SK-N-SH (cell line): ENCODE results near the gene SFXN3. TPM values are rescaled to one million over a fixed set of nuclear protein-coding genes. Genes with fewer than 3 reads are reported as not detected.

ENCODE experiments used
- CTCF ChIA-PET: fragments of 300-600, 350-600 bp; formaldehyde crosslinking; extraction: SDS; loops from one replicate; lab custom pipeline; 2021; lab: Yijun Ruan, JAX
- POLR2A ChIA-PET: fragments of 350-600 bp; sonication (Branson Sonifier 250); formaldehyde crosslinking; extraction: SDS; loops from one replicate; lab custom pipeline; 2020; ENCODE audit warnings: antibody characterized with exemption, inconsistent platforms; lab: Yijun Ruan, JAX
- DNase-seq: peaks from one replicate; pipeline ENCODE4 v3.0.0; 2012
- H2AFZ ChIP-seq: fragments of 200-600 bp; sonication (generic); 2 replicates; pipeline ENCODE4 v1.8.1; 2016; ENCODE audit warnings: antibody characterized with exemption, mild to moderate bottlenecking, low read depth
- H3F3A ChIP-seq: fragments of 200-600 bp; sonication (generic); replicated peaks from 2 replicates; pipeline ENCODE3; 2016; ENCODE audit warnings: antibody characterized with exemption, mild to moderate bottlenecking; ENCODE audit not compliant: insufficient read depth
- H3K27ac ChIP-seq, 2 experiments: fragments of 200-500 bp in 1 of 2; fragments of 200-600 bp in 1 of 2; sonication (Bioruptor generic) in 1 of 2; sonication (generic), shearing (Covaris generic) in 1 of 2; 2 replicates each; pipeline versions ENCODE4 v1.5.1 to v1.6.1; 2014 to 2016; ENCODE audit warnings: low read depth in 2 of 2, inconsistent platforms in 1 of 2, low read length in 1 of 2, mild to moderate bottlenecking in 1 of 2, mixed read lengths in 1 of 2
- H3K27me3 ChIP-seq: fragments of 200-600 bp; sonication (generic), shearing (Covaris generic); 2 replicates; pipeline ENCODE4 v1.6.1; 2016; ENCODE audit warnings: mixed run types; ENCODE audit not compliant: insufficient read depth
- H3K36me3 ChIP-seq, 2 experiments: fragments of 200-500 bp in 1 of 2; fragments of 200-600 bp in 1 of 2; sonication (Bioruptor generic) in 1 of 2; sonication (generic) in 1 of 2; replicated peaks in 1 of 2; 2 replicates each; pipeline versions ENCODE3 to v1.5.1; 2014 to 2016; ENCODE audit warnings: low read length in 1 of 2, mild to moderate bottlenecking in 1 of 2; ENCODE audit not compliant: insufficient read depth in 2 of 2, control insufficient read depth in 1 of 2
- H3K4me1 ChIP-seq, 2 experiments: fragments of 200-500 bp in 1 of 2; fragments of 200-600 bp in 1 of 2; sonication (Bioruptor generic) in 1 of 2; sonication (generic), shearing (Covaris generic) in 1 of 2; 2 replicates each; pipeline versions ENCODE4 v1.5.1 to v1.6.1; 2014 to 2016; ENCODE audit warnings: low read depth in 1 of 2, low read length in 1 of 2, mixed run types in 1 of 2; ENCODE audit not compliant: insufficient read depth in 2 of 2, control insufficient read depth in 1 of 2
- H3K4me2 ChIP-seq: fragments of 200-600 bp; sonication (generic), shearing (Covaris generic); 2 replicates; pipeline ENCODE4 v1.6.1; 2017; ENCODE audit warnings: mixed run types
- H3K4me3 ChIP-seq, 2 experiments: fragments of 200-500 bp in 1 of 2; fragments of 200-600 bp in 1 of 2; sonication (Bioruptor generic) in 1 of 2; sonication (generic), shearing (Covaris generic) in 1 of 2; 2 replicates each; pipeline versions ENCODE4 v1.5.1 to v1.8.1; 2014 to 2016; ENCODE audit warnings: low read depth in 2 of 2, inconsistent platforms in 1 of 2, low read length in 1 of 2, mild to moderate bottlenecking in 1 of 2, mixed read lengths in 1 of 2, moderate library complexity in 1 of 2
- H3K79me2 ChIP-seq: fragments of 200-600 bp; sonication (generic); 2 replicates; pipeline ENCODE4 v1.8.1; 2017; ENCODE audit warnings: mild to moderate bottlenecking; ENCODE audit not compliant: insufficient read depth
- H3K9ac ChIP-seq: fragments of 200-600 bp; sonication (generic); 2 replicates; pipeline ENCODE4 v1.6.1; 2017; ENCODE audit warnings: mixed run types
- H3K9me2 ChIP-seq: fragments of 200-600 bp; sonication (generic); 2 replicates; pipeline ENCODE4 v1.6.1; 2017; ENCODE audit warnings: mixed run types
- H3K9me3 ChIP-seq: fragments of 200-600 bp; sonication (generic); 2 replicates; pipeline ENCODE4 v1.6.1; 2017; ENCODE audit warnings: mixed run types, mild to moderate bottlenecking, moderate library complexity
- H4K20me1 ChIP-seq: fragments of 200-600 bp; sonication (generic); 2 replicates; pipeline ENCODE4 v1.6.1; 2017; ENCODE audit warnings: mild to moderate bottlenecking, mixed run types; ENCODE audit not compliant: insufficient read depth
- CHD2 ChIP-seq: fragments of 150-350 bp; IDR thresholded peaks from 2 replicates; pipeline ENCODE4 v1.6.1; 2018; ENCODE audit warnings: low read length; ENCODE audit not compliant: partially characterized antibody
- CTCF ChIP-seq: fragments of 200-600 bp; sonication (generic); IDR thresholded peaks from 2 replicates; pipeline ENCODE4 v1.6.1; 2017; ENCODE audit warnings: antibody characterized with exemption, mild to moderate bottlenecking, moderate library complexity
- ELF1 ChIP-seq: IDR thresholded peaks from 2 replicates; pipeline ENCODE4 v1.4.0; 2012
- EZH2phosphoT487 ChIP-seq: fragments of 200-600 bp; sonication (generic); IDR thresholded peaks from 2 replicates; pipeline ENCODE4 v1.6.1; 2017; ENCODE audit warnings: low read depth, mixed run types, mild to moderate bottlenecking, antibody characterized with exemption, moderate library complexity, borderline replicate concordance
- FOSL2 ChIP-seq: IDR thresholded peaks from 2 replicates; pipeline ENCODE4 v1.4.0; 2012; ENCODE audit warnings: low read depth, mild to moderate bottlenecking, moderate library complexity, borderline replicate concordance
- GABPA ChIP-seq: IDR thresholded peaks from 2 replicates; pipeline ENCODE4 v1.4.0; 2012; ENCODE audit warnings: low read depth, mild to moderate bottlenecking
- GATA2 ChIP-seq: sonication (generic); formaldehyde crosslinking; IDR thresholded peaks from 2 replicates; pipeline ENCODE4 v1.5.0; 2020; ENCODE audit warnings: mild to moderate bottlenecking, missing genetic modification reagents
- JUND ChIP-seq: IDR thresholded peaks from 2 replicates; pipeline ENCODE4 v1.4.0; 2012
- NFIC ChIP-seq: IDR thresholded peaks from 2 replicates; pipeline ENCODE4 v1.4.0; 2012; ENCODE audit warnings: borderline replicate concordance
- NRF1 ChIP-seq: IDR thresholded peaks from 2 replicates; pipeline ENCODE4 v1.6.1; 2012; ENCODE audit warnings: low read depth, mild to moderate bottlenecking, low read length
- PBX3 ChIP-seq: IDR thresholded peaks from 2 replicates; pipeline ENCODE4; 2012
- RAD21 ChIP-seq: IDR thresholded peaks from 2 replicates; pipeline ENCODE4 v1.6.1; 2012; ENCODE audit warnings: mild to moderate bottlenecking, low read length
- SIN3A ChIP-seq: IDR thresholded peaks from 2 replicates; pipeline ENCODE4 v1.6.1; 2012; ENCODE audit warnings: low read depth, mild to moderate bottlenecking, low read length, moderate library complexity, borderline replicate concordance
- SMC3 ChIP-seq: IDR thresholded peaks from 2 replicates; pipeline ENCODE4 v1.6.1; 2012; ENCODE audit warnings: low read depth, low read length, improper control_type of control experiment
- TCF12 ChIP-seq: IDR thresholded peaks from 2 replicates; pipeline ENCODE4 v1.4.0; 2012
- TEAD4 ChIP-seq: IDR thresholded peaks from 2 replicates; pipeline ENCODE4 v1.4.0; 2012; ENCODE audit warnings: mild to moderate bottlenecking, borderline replicate concordance; ENCODE audit not compliant: insufficient read depth
- USF2 ChIP-seq: fragments of 150-350 bp; IDR thresholded peaks from 2 replicates; pipeline ENCODE4 v1.6.1; 2017; ENCODE audit warnings: antibody characterized with exemption, low read length, low read depth, borderline replicate concordance
- YY1 ChIP-seq: IDR thresholded peaks from 2 replicates; pipeline ENCODE4 v1.4.0; 2012; ENCODE audit warnings: low read depth, mild to moderate bottlenecking
- WGBS: methylation state at CpG from one replicate; pipeline ENCODE4 v1.1.6; 2017; ENCODE audit warnings: low lambda C conversion rate; 5-methylcytosine and 5-hydroxymethylcytosine counted together
- polyA plus RNA-seq, 3 experiments: library from polyadenylated mRNA; depleted of rRNA; stranded (reverse); fragments of >200 nt; gene quantifications; 2 replicates each; pipeline ENCODE4 v1.2.3, GENCODE V29; 2012

SFXN3 gene
- polyA plus RNA-seq, 1 of the 3 experiments (the other 2 are of a cell fraction) = 142 TPM

GRCh38 chr10:101066146-101066895, 35.3 kb downstream of the SFXN3 start:
- H3K79me2 ChIP-seq = no peaks in the 10 kb centered on the region
- 44% methylated on average over 29 of the region's 49 CpGs for WGBS
- H3K27me3 ChIP-seq = no peaks in the 10 kb centered on the region
- ChIA-PET POLR2A (interaction anchor here (0.5 to 0.6 kb wide), 3 partner anchors 25 to 69 kb away, joined by 3 read pairs; no protein-coding TSS in a partner anchor), CTCF (interaction anchor here (0.6 to 18.9 kb wide), 9 partner anchors 9 to 74 kb away, joined by 3 to 234 read pairs (median 9); no protein-coding TSS in a partner anchor)
- H3F3A ChIP-seq = peaks cover 4% of the 10 kb centered on the region
- H3K4me1 ChIP-seq = peaks cover 12 to 31% of the 10 kb centered on the region in 2 experiments; a peak in 2 of 4 replicates
- H3K9me2 ChIP-seq = no peaks in the 10 kb centered on the region
- peak; percentile 75 for DNase-seq
- H3K9me3 ChIP-seq = no peaks in the 10 kb centered on the region
- peak overlapping the region; percentile 57; the same call in 1 of the 2 replicates for H2AFZ ChIP-seq
- H4K20me1 ChIP-seq = no peaks in the 10 kb centered on the region
- no peaks in the 10 kb centered on the region for H3K36me3 ChIP-seq
- H3K4me3 ChIP-seq = peak overlapping the region; percentile 56 to 57
- no peak overlapping the region for H3K27ac ChIP-seq
- H3K4me2 ChIP-seq = peak overlapping the region; percentile 91
- no peak overlapping the region for H3K9ac ChIP-seq
- no peak for TF ChIP-seq PBX3
- no peak for TF ChIP-seq ELF1
- no peak for TF ChIP-seq YY1
- peak; percentile 24; the same call in 1 of the 2 replicates for TF ChIP-seq RAD21
- peak; percentile 47 for TF ChIP-seq CTCF
- no peak for TF ChIP-seq NRF1
- TF ChIP-seq FOSL2 = no peak
- peak; percentile 58 for TF ChIP-seq SMC3
- no peak for TF ChIP-seq GATA2 (CRISPR knock-in tag)
- no peak for TF ChIP-seq EZH2phosphoT487
- no peak for TF ChIP-seq GABPA

GRCh38 chr10:101066896-101067355, 35.9 kb downstream of the SFXN3 start:
- peak; percentile 73 for DNase-seq
- H2AFZ ChIP-seq = peak overlapping the region; percentile 87; the same call in 1 of the 2 replicates
- peaks cover 6 to 25% of the 10 kb centered on the region in 2 experiments; a peak in 1 of 4 replicates for H3K4me1 ChIP-seq
- ChIA-PET CTCF (interaction anchor here (0.6 to 18.9 kb wide), 27 partner anchors 9 to 85 kb away, joined by 3 to 234 read pairs (median 5); partner anchors contain the start of genes LZTS2, PDZD7 and SFXN3), POLR2A (interaction anchor here (1.3 kb wide), 1 partner anchor 75 kb away, joined by 6 read pairs; no protein-coding TSS in a partner anchor)
- peak overlapping the region; percentile 57 to 74 for H3K4me3 ChIP-seq
- H3K27ac ChIP-seq = peak overlapping the region in 1 of 2 experiments; percentile 70; a peak in 1 of 4 replicates
- H3K27me3 ChIP-seq = no peaks in the 10 kb centered on the region
- 1% methylated on average over 23 of the region's 31 CpGs for WGBS
- H3K9ac ChIP-seq = peak overlapping the region; percentile 52
- H3K9me3 ChIP-seq = no peaks in the 10 kb centered on the region
- H4K20me1 ChIP-seq = no peaks in the 10 kb centered on the region
- H3K79me2 ChIP-seq = no peaks in the 10 kb centered on the region
- no peaks in the 10 kb centered on the region for H3K9me2 ChIP-seq
- peak overlapping the region; percentile 91 for H3K4me2 ChIP-seq
- peaks cover 4% of the 10 kb centered on the region for H3F3A ChIP-seq
- H3K36me3 ChIP-seq = no peaks in the 10 kb centered on the region
- TF ChIP-seq TCF12 (no peak), ELF1 (no peak), NFIC (no peak), USF2 (no peak), TEAD4 (no peak), CTCF (no peak), GATA2 (CRISPR knock-in tag) (no peak), CHD2 (no peak), SIN3A (no peak), RAD21 (no peak), JUND (no peak)
